Left renal cortex interstitium (tissue), 4 donors: ENCODE results near the gene S1PR5. TPM values are rescaled to one million over a fixed set of nuclear protein-coding genes. Genes with fewer than 3 reads are reported as not detected.

Experiments
- DNase-seq, 4 donors: peaks; one replicate each; pipeline ENCODE4 v3.0.0-alpha.2; 2013; ENCODE audit warnings: low read depth in 4 of 4, low spot score in 2 of 4, missing footprints in 1 of 4
- polyA plus RNA-seq, 4 donors: library from polyadenylated mRNA; unstranded; fragments of 120-200 nt; gene quantifications; one replicate each; pipeline ENCODE4 v1.2.1, GENCODE V29; 2013; ENCODE audit not compliant: insufficient read length in 4 of 4

S1PR5 gene
- polyA plus RNA-seq, 4 donors: 1.6 to 1.8 (median 1.8) TPM

DNA sequence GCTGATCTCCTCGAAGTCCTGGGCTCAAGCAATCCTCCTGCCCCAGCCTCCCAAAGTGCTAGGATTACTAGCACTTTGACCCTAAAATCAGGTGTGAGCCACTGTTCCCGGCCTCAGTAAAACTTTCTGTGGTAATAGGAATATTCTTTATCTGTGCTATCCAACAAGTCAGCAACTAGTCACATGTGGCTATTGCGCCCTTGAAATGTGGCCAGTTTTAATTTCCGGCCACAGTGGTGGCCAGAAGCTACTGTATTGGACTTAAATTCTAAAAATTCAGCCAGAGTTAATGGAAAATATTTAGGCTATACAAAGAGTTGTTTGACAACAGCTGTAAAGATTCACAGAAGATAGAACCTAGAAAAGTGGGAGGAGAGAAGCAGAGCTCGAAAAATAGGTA is 44.1 kb downstream of the S1PR5 start:
- DNase-seq: no peak

DNA sequence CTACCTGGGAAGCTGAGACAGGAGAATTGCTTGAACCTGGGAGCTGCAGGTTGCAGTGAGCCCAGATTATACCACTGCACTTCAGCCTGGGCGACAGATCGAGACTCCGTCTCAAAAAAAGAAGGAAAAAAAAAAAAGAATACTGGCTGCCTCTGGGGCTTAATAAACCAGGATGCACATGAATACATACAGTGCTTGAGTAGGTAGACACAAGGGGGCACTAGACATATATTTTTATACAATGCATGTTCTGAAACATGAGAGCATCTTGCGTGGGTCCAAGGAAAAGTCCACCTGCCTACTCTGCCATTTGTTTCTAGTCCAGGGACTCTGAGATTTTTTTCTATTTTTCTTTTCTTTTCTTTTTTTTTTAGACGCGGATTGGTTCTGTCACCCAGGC is 45.3 kb downstream of the S1PR5 start:
- DNase-seq: no peak

DNA sequence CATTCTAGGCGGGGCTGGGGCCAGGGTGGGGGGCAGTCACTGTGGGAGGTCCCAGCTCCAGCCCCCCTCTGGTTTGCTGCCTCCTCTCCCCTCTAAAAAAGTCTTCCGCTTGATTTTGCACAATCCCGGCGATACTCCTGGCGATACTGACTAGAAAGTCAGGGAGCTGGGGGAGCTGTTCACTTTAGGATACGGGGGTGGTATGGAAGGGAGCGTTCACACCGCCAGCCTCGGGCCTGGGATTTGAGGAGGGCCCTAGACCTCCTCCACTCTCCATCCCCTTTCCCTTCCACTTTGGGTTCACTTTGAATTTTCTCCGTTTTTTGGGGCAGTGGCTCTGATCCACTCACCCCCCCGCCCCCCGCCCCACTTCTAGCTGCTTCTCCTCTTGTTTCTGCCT is 49.1 kb downstream of the S1PR5 start:
- DNase-seq: no peak

DNA sequence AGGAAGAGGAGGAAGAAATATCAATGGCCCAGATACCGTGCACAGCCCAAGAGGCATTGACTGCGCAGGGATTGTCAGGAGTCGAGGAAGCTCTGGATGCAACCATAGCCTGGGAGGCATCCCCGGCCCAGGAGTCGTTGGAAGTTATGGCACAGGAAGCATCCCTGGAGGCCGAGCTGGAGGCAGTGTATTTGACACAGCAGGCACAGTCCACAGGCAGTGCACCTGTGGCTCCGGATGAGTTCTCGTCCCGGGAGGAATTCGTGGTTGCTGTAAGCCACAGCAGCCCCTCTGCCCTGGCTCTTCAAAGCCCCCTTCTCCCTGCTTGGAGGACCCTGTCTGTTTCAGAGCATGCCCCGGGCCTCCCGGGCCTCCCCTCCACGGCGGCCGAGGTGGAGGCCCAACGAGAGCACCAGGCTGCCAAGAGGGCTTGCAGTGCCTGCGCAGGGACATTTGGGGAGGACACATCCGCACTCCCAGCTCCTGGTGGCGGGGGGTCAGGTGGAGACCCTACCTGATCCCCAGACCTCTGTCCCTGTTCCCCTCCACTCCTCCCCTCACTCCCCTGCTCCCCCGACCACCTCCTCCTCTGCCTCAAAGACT is 50.0 kb downstream of the S1PR5 start:
- DNase-seq: no peak

DNA sequence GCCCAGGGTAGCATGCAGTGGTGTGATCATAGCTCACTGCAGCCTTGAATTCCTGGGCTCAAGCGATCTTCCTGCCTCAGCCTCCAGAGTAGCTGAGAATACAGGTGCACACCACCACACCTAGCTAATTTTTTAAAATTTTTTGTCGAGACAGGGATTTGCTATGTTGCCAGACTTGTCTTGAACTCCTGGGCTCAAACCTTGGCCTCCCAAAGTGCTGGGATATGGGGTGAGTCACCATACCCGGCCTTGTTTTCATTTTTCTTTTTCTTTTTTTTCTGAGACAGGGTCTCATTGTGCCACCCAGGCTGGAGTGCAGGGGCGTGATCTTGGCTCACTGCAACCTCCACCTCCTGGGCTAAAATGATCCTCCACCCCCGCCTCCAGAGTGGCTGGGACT is 52.8 kb downstream of the S1PR5 start:
- no peak for DNase-seq

Other genes with a start within 250 kb of the S1PR5 start
- 1 to 10 TPM; 5.5 to 7.3 (median 6.4) TPM for gene ICAM1, start 246.3 kb downstream of the S1PR5 start, polyA plus RNA-seq
- gene ICAM4, start 230.5 kb downstream of the S1PR5 start, polyA plus RNA-seq: under 1 TPM; 0.28 to 0.81 (median 0.58) TPM
- gene ICAM5, start 227.5 kb downstream of the S1PR5 start, polyA plus RNA-seq: under 1 TPM; 0.11 to 0.32 (median 0.23) TPM
- gene ZGLP1, start 207.6 kb downstream of the S1PR5 start, polyA plus RNA-seq: 10 to 100 TPM in 1 of 4 donors, 1 to 10 TPM in 3; 2.8 to 11.8 (median 6.9) TPM
- 10 to 100 TPM; 16.2 to 28.3 (median 21.7) TPM for gene FDX2, start 201.4 kb downstream of the S1PR5 start, polyA plus RNA-seq
- gene RAVER1, start 183.9 kb downstream of the S1PR5 start, polyA plus RNA-seq: 10 to 100 TPM; 22.2 to 45.2 (median 35.8) TPM
- 10 to 100 TPM in 2 of 4 donors, 1 to 10 TPM in 2; 8.4 to 11.5 (median 10.4) TPM for gene ICAM3, start 177.8 kb downstream of the S1PR5 start, polyA plus RNA-seq
- 100 to 1,000 TPM in 3 of 4 donors, 10 to 100 TPM in 1; 95.0 to 174 (median 131) TPM for gene TYK2, start 136.9 kb downstream of the S1PR5 start, polyA plus RNA-seq
- gene CDC37, start 113.9 kb downstream of the S1PR5 start, polyA plus RNA-seq: 100 to 1,000 TPM; 137 to 181 (median 171) TPM
- gene PDE4A, start 96.9 kb downstream of the S1PR5 start, polyA plus RNA-seq: 1 to 10 TPM; 2.0 to 3.8 (median 2.6) TPM
- gene KEAP1, start 14.1 kb downstream of the S1PR5 start, polyA plus RNA-seq: 10 to 100 TPM; 73.7 to 86.7 (median 77.7) TPM
- 10 to 100 TPM; 26.7 to 37.1 (median 33.0) TPM for gene ATG4D, start 26.5 kb upstream of the S1PR5 start, polyA plus RNA-seq
- 10 to 100 TPM; 33.4 to 47.2 (median 37.2) TPM for gene KRI1, start 48.6 kb upstream of the S1PR5 start, polyA plus RNA-seq
- gene CDKN2D, start 51.5 kb upstream of the S1PR5 start, polyA plus RNA-seq: 10 to 100 TPM in 3 of 4 donors, 1 to 10 TPM in 1; 9.3 to 12.5 (median 10.8) TPM
- 10 to 100 TPM; 48.1 to 53.9 (median 53.4) TPM for gene AP1M2, start 69.9 kb upstream of the S1PR5 start, polyA plus RNA-seq
- gene SLC44A2, start 108.1 kb upstream of the S1PR5 start, polyA plus RNA-seq: 100 to 1,000 TPM; 181 to 206 (median 189) TPM
- 100 to 1,000 TPM; 227 to 357 (median 306) TPM for gene ILF3, start 136.9 kb upstream of the S1PR5 start, polyA plus RNA-seq
- 10 to 100 TPM; 38.3 to 78.8 (median 65.4) TPM for gene QTRT1, start 184.0 kb upstream of the S1PR5 start, polyA plus RNA-seq
- gene DNM2, start 200.6 kb upstream of the S1PR5 start, polyA plus RNA-seq: 100 to 1,000 TPM; 124 to 180 (median 138) TPM